GM23248 (cell line): Measurements from ENCODE around the gene SPATA19. TPM values are rescaled to one million over a fixed set of nuclear protein-coding genes. Genes with fewer than 3 reads are reported as not detected.

Source experiments
- DNase-seq: peaks from one replicate; pipeline ENCODE4 v3.0.0-alpha.2; 2015
- H2AFZ ChIP-seq: fragments of 200-600 bp; sonication (generic); 2 replicates; pipeline ENCODE4 v1.6.1; 2016; ENCODE audit warnings: antibody characterized with exemption
- H3F3A ChIP-seq: fragments of 200-600 bp; sonication (generic); 2 replicates; pipeline ENCODE4 v1.6.1; 2016; ENCODE audit warnings: mild to moderate bottlenecking, antibody characterized with exemption, mixed run types; ENCODE audit not compliant: insufficient read depth
- H3K27ac ChIP-seq: fragments of 200-600 bp; sonication (generic); 2 replicates; pipeline ENCODE4 v1.5.1; 2016; ENCODE audit warnings: mild to moderate bottlenecking
- H3K27me3 ChIP-seq: fragments of 200-600 bp; sonication (generic); replicated peaks from 2 replicates; pipeline ENCODE4 v1.6.1; 2016; ENCODE audit warnings: mild to moderate bottlenecking; ENCODE audit not compliant: insufficient read depth
- H3K36me3 ChIP-seq: fragments of 200-600 bp; sonication (generic); 2 replicates; pipeline ENCODE4 v1.6.1; 2016; ENCODE audit warnings: low read depth, mild to moderate bottlenecking
- H3K4me1 ChIP-seq: fragments of 200-600 bp; sonication (generic); 2 replicates; pipeline ENCODE4 v1.6.1; 2016; ENCODE audit warnings: mild to moderate bottlenecking; ENCODE audit not compliant: insufficient read depth
- H3K4me2 ChIP-seq: fragments of 200-600 bp; sonication (generic); one replicate; pipeline ENCODE4 v1.6.1; 2016; ENCODE audit warnings: mild to moderate bottlenecking; ENCODE audit not compliant: unreplicated experiment
- H3K4me3 ChIP-seq: fragments of 200-600 bp; sonication (generic); 2 replicates; pipeline ENCODE4 v1.5.1; 2016; ENCODE audit warnings: mild to moderate bottlenecking
- H3K79me2 ChIP-seq: fragments of 200-600 bp; sonication (generic); 2 replicates; pipeline ENCODE4 v1.6.1; 2016; ENCODE audit warnings: mild to moderate bottlenecking; ENCODE audit not compliant: insufficient read depth
- H3K9ac ChIP-seq: fragments of 200-600 bp; sonication (generic); 2 replicates; pipeline ENCODE4 v1.6.1; 2016; ENCODE audit warnings: mild to moderate bottlenecking
- H3K9me2 ChIP-seq: fragments of 200-600 bp; sonication (generic); 2 replicates; pipeline ENCODE4 v1.6.1; 2016; ENCODE audit warnings: mixed run types, mild to moderate bottlenecking, moderate library complexity; ENCODE audit not compliant: insufficient read depth
- H3K9me3 ChIP-seq: fragments of 200-600 bp; sonication (generic); one replicate; pipeline ENCODE4 v1.6.1; 2017; ENCODE audit warnings: low read depth
- H4K20me1 ChIP-seq: fragments of 200-600 bp; sonication (generic); 2 replicates; pipeline ENCODE4 v1.6.0; 2016; ENCODE audit not compliant: insufficient read depth
- EZH2 ChIP-seq: fragments of 200-600 bp; sonication (generic); IDR thresholded peaks from 2 replicates; pipeline ENCODE4 v1.6.1; 2018; ENCODE audit warnings: antibody characterized with exemption, mild to moderate bottlenecking; ENCODE audit not compliant: insufficient read depth, poor library complexity, severe bottlenecking
- EZH2phosphoT487 ChIP-seq: fragments of 200-600 bp; sonication (generic); IDR thresholded peaks from 2 replicates; pipeline ENCODE4 v1.6.1; 2018; ENCODE audit warnings: antibody characterized with exemption, moderate library complexity, mild to moderate bottlenecking, low read depth; ENCODE audit not compliant: insufficient read depth
- WGBS, 2 experiments: methylation state at CpG; one replicate each; pipeline ENCODE4 v1.1.6; 2015 to 2017; ENCODE audit warnings: low lambda C conversion rate in 2 of 2, low coverage in 1 of 2; ENCODE audit errors: missing lambda C conversion rate in 2 of 2; 5-methylcytosine and 5-hydroxymethylcytosine counted together
- in situ Hi-C: fragments of 300-500 bp; cut with MboI; formaldehyde crosslinking; loops from 2 replicates; pipeline ENCODE4 v1.15.0; 2020
- polyA plus RNA-seq: library from polyadenylated mRNA; unstranded; fragments of >200 nt; fragmentation: Nextera tagmentation; extraction: Ambion mirVana; gene quantifications from 2 replicates; pipeline ENCODE4 v1.2.1, GENCODE V29; 2016
- total RNA-seq: library from RNA; depleted of rRNA; stranded (reverse); fragments of >200 nt; shearing (Covaris generic); gene quantifications from 2 replicates; pipeline ENCODE4 v1.2.3, GENCODE V29; 2014

Gene SPATA19
- total and polyA plus RNA-seq, 2 experiments from 2014 or later: not detected

- H4K20me1 ChIP-seq: no peaks in the 10 kb centered on the region
- WGBS, 2 experiments: 31 to 33% methylated on average over 6 of the region's 6 CpGs
- H3K4me2 ChIP-seq: no peak overlapping the region
- H3K79me2 ChIP-seq: no peaks in the 10 kb centered on the region
- no peak overlapping the region for H3K4me3 ChIP-seq
- no peaks in the 10 kb centered on the region for H3K9me3 ChIP-seq
- no peak for DNase-seq
- H3K27ac ChIP-seq: no peak overlapping the region
- H3K9ac ChIP-seq: no peak overlapping the region
- TF ChIP-seq EZH2 (no peak), EZH2phosphoT487 (no peak)
- no peaks in the 10 kb centered on the region for H3F3A ChIP-seq
- no peaks in the 10 kb centered on the region for H3K36me3 ChIP-seq
- in situ Hi-C loops: no loop called here
- no peaks in the 10 kb centered on the region for H3K9me2 ChIP-seq
- no peaks in the 10 kb centered on the region for H3K27me3 ChIP-seq
- no peaks in the 10 kb centered on the region for H3K4me1 ChIP-seq
- H2AFZ ChIP-seq: no peak overlapping the region
Observed at GRCh38 chr11:133844217-133844616, 1.1 kb downstream of the SPATA19 start.

- Histone ChIP-seq H3K9me2 (no peaks in the 10 kb centered on the region), H3K4me2 (no peak overlapping the region), H3K79me2 (no peaks in the 10 kb centered on the region), H3K4me3 (no peak overlapping the region), H3K9ac (no peak overlapping the region), H3K27ac (no peak overlapping the region), H3K9me3 (no peaks in the 10 kb centered on the region), H4K20me1 (no peaks in the 10 kb centered on the region), H3K27me3 (no peaks in the 10 kb centered on the region), H3K4me1 (no peaks in the 10 kb centered on the region), H3F3A (no peaks in the 10 kb centered on the region), H3K36me3 (no peaks in the 10 kb centered on the region), H2AFZ (no peak overlapping the region)
- no peak for DNase-seq
- WGBS, 2 experiments: 19 to 28% methylated on average over 13 of the region's 13 CpGs
- TF ChIP-seq EZH2phosphoT487 (no peak), EZH2 (no peak)
- in situ Hi-C loops: no loop called here
Observed at GRCh38 chr11:133843454-133843987, 1.8 kb downstream of the SPATA19 start.

DNA sequence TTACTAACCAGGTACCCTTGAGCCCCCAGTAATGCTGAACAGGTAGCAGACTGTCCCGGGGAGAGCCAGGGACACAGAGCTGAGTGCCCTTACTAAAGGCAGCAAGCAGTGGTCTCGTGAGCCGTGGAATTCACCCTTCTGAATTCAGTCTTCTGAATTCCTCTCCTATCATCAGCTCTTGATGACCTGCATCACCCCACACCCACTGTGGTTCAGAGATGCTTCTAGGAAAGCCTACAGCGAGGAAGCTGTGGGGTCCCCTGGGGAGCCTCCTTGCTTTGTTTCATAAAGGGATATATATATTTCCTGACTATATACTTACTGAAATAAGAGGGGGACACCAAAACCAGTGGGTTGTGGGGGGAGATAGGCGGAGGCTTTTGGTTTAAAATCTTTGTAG, 2.6 kb downstream of the SPATA19 start:
- Histone ChIP-seq H3K27me3 (no peaks in the 10 kb centered on the region), H4K20me1 (no peaks in the 10 kb centered on the region), H3K9me3 (no peaks in the 10 kb centered on the region), H3F3A (no peaks in the 10 kb centered on the region), H3K9ac (no peak overlapping the region), H3K4me1 (no peaks in the 10 kb centered on the region), H2AFZ (no peak overlapping the region), H3K9me2 (no peaks in the 10 kb centered on the region), H3K4me3 (no peak overlapping the region), H3K79me2 (no peaks in the 10 kb centered on the region), H3K4me2 (no peak overlapping the region), H3K36me3 (no peaks in the 10 kb centered on the region), H3K27ac (no peak overlapping the region)
- DNase-seq: no peak
- WGBS, 2 experiments: 13 to 14% methylated on average over 5 of the region's 5 CpGs
- in situ Hi-C loops: no loop called here
- TF ChIP-seq EZH2: no peak
- TF ChIP-seq EZH2phosphoT487: no peak

GRCh38 chr11:133842053-133842452, 3.3 kb downstream of the SPATA19 start:
- Histone ChIP-seq H3K4me1 (no peaks in the 10 kb centered on the region), H3K4me2 (no peak overlapping the region), H3K9me3 (no peaks in the 10 kb centered on the region), H3K4me3 (no peak overlapping the region), H3K36me3 (no peaks in the 10 kb centered on the region), H3K9me2 (no peaks in the 10 kb centered on the region), H3K27ac (no peak overlapping the region), H2AFZ (no peak overlapping the region), H3K27me3 (no peaks in the 10 kb centered on the region), H3F3A (no peaks in the 10 kb centered on the region), H4K20me1 (no peaks in the 10 kb centered on the region), H3K79me2 (no peaks in the 10 kb centered on the region), H3K9ac (no peak overlapping the region)
- 37 to 50% methylated on average over 7 of the region's 7 CpGs for WGBS, 2 experiments
- no peak for DNase-seq
- in situ Hi-C loops: no loop called here
- TF ChIP-seq EZH2: no peak
- no peak for TF ChIP-seq EZH2phosphoT487
